SW 1271 (cell line): ENCODE data around the gene VSIG10L2.

Experiments
- DNase-seq, 2 experiments: peaks; one replicate each; lab custom pipeline; 2025; lab: John Stamatoyannopoulos, UW

VSIG10L2 gene

DNA sequence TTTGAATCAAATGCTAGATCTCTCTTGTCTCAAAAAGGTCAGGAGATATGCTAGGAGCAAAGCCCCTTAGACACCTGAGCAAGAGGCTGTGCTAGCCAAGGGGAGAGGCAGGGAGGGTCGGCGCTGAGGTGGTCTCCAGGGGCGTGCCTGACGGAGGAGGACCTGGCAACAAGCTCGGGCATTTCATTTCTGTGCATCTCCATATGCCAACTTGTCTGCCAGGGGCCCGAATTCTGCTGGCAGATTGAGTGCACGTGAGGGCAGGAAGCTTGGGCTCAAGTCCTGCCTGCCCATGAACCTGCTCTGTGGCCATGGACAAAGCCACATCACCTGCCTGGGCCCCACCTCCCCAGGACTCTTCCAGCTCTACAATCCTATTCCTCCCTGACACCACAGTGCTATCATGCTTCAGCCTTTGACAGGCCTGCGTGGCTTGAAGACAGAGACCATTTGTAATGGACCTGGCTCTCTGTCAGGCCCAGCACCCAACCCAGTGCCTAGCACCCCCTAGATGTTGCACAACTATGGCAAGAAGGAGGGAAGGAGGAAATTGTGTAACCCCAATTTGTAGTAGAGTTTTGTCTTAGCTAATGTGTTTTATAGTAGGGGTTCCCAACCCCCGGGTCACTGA, 16.3 kb upstream of the VSIG10L2 start:
- no peak for DNase-seq

DNA sequence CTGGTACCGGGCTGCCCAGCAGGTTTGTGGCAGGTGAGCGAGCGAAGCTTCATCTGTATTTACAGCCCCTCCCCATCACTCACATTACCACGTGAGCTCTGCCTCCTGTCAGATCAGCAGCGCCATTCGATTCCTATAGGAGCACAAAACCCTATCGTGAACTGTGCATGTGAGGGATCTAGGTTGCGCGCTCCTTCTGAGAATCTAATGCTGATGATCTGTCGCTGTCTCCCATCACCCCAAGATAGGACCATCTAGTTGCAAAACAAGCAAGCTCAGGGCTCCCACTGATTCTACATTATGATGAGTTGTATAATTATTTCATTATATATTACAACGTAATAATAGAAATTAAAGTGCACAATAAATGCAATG, 15.8 kb upstream of the VSIG10L2 start:
- DNase-seq = no peak

DNA sequence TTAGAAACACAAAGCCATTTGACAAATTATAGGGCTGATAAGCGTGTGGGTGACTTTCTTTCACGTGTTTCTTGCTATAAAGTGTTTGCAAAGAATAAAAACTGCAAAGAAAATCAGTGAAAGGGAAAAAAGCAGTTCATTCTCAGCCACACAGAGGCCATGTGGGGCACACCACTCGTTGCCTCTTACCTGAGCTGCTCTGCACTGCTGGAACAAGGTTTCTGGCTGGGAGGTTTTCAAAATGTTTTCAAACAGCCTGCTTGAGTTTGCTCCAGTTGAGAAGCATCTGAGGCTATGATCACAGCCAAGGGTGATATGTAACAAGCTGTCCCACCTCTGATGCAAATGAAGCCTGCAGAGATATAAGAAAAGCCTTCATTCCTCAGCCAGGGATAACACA, 14.7 kb upstream of the VSIG10L2 start:
- no peak for DNase-seq

DNA sequence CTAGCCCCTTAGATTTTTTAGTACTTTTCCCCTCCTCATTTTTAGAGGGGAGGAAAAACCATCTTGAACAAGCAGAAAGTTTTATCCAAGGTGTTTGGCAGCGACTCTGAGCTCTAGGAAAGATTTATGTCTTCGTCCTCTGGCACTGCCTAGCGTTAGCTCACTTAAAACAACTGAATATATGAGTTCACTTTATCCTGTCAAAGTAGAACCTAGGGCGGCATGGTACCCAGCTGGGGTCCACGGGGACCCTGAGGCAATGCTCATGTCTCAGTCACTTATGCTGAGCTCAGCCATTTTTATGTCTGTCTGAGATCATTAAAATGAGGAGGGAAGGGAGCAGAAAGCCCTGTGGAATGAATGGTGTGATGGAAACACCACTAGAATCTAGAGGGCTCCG, 14.2 kb upstream of the VSIG10L2 start:
- no peak for DNase-seq

DNA sequence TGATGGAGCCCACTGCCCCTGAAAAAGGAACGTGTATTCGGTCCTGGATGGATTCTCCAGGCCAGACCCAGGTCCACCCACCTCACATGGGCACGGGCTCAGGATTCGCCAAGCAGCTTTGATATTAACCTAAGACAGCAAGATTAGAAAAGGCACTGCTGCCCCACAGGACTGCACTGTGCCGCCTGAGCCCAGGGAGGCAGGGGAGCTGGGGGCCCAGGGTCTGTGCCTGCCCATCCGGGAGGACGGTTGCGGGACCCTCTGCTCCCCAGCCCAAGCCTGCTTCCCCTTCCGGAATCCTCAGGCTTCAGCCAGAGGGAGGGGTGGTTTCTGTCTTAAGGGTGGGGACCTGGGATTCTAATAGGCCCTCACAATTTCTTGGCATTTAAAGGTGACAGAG, 13.5 kb upstream of the VSIG10L2 start:
- DNase-seq = no peak

DNA sequence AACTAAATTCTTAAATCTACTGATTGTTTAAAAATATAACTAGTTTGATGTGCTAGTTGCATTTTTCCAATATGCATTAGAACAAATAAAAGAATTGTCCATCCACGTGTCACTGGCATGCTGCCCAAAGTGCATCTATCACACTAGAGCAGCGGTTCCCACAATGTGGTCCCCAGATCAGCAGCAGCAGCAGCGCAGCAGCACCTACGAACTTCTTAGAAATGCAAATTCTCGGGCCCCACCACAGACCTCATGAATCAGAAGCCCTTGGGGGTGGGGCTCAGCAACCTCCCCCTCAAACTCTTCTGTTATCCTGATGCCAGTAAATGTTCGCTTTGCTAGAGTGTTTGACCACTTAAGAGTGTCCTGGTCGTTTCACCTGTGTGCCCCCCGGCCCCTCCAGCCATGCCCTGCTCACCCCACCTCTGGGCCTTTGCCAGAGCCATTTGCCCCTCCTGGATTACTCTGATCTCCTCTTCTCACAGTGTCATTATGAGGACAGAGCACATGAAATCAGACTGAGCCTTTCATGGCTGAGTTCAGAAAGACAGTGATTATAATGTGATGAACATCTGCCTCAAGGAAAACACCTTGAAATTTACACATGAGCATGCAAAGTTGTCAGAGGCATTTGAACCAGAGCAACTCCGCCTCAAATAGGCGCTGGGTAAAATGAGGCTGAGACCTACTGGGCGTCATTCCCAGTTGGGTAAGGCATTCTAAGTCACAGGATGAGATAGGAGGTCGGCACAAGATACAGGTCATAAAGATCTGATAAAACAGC, 12.6 kb upstream of the VSIG10L2 start:
- DNase-seq = no peak

DNA sequence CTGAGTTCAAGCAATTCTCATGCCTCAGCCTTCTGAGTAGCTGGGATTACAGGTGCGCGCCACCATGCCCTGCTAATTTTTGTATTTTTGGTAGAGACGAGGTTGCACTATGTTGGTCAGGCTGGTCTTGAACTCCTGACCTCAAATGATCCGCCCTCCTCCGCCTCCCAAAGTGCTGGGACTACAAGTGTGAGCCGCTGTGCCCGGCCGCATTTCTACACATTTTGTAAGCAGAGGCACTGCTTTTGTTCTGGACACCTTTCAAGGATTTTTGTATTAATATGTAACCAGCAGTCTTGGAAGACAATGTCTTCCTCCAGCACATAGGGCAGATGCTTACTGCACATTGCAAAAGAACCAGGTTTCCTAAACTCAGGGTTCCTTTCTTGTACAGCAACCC, 11.4 kb upstream of the VSIG10L2 start:
- DNase-seq = no peak

DNA sequence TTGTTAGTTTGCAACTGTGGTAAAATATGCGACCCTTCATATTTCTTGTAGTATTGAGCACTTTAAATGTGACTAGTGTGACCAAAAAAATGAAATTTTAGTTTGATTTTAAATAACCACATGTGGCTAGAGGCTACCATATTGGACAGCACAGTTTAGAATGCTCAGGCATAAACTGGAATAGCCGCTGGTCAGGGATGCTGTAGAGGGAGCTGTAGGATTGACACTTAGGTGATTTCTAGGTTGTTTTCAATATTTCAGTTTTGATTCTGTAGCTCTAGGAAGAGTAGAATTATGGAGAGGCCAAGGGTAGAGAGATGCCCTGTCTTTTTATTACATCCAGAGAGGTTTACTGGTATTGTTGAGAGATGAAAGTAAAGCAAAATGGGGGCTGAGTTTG, 10.8 kb upstream of the VSIG10L2 start:
- DNase-seq = no peak

DNA sequence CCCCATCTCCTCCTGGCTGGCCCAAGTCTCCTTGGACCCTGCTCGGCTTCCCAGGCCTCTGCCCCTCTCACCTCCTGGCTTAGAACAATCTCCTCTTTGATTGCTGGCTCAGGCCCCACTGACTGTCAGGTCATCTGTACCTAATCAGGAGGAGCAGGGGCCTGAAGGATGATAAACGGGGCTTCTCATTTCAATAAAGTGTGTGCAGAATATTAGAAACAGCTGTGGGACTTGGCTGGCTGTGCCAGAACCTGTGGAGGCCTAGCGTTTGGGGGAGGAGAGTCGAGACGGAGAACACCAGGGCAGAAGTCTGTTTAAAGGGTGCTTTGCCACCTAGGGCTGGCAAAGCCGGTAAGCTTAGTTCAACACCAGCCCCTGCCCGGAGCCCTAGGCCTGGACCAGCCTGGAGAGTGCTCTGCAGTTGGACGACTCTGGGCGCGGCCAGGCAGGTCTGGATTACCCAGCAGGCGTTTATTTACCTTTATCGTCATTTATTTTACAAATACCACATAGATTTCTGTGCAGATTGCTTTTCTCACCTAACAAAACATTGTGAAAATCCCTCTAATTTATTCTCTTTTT, 10.1 kb upstream of the VSIG10L2 start:
- DNase-seq = no peak

DNA sequence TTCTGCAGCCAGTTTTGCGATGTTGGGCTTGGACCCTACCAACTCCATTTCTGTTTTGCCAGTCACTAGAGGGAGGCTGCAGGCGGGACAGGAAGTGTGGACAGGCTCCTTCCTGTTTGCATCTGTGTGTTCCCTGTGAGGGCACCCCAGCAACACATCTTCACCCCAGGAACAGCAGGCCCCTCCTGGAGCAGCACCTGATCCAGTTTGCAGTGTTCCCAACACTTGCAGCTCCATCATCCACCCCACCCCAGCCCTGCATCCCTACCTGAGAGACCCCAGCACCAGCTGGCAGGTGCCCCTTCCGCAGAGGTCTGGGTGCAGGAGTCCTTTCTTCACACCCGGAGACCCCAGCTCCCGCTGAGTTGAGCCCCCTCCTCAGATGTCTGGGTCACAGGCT, 7.4 kb upstream of the VSIG10L2 start:
- DNase-seq = no peak

DNA sequence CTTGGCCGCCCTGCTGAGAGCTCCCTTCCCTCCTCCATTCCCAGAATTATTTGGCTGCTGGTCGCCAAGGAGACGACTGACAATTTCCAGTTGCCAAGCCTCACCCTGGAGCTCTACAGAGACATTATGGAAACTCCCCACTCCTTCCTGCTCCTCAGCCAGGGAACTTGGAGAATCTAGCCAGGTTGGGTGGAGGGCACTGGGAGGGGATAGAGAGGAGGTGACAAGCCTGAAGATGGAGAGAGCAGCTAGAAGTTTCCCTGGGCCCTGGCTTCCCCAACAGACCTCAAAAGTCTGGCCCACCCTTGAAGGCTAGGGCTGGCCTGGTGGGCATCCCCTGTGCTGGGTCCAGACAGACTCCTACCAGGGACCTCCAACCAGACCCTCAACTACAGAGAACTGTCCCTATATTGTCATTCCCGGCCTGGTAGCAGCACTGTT, 6.7 kb upstream of the VSIG10L2 start:
- no peak for DNase-seq

DNA sequence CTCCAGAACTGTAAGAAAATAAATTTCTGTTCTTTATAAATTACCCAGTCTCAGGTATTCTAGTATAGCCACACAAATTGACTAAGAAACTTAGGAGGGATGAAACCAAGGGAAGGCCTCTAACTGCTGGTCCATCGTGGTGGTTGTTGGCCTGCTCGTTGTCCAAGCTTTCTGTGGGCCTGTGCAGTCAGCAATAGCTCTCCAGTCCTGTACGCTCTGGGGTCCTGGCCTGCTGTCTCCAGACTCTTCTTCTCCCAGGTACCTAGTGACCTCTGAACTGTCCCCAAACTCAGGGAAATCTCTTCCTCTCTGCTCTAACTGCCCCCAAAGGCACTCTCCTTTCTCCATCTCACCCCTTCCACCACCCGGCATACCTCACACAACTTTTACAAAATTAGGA, 5.7 kb upstream of the VSIG10L2 start:
- DNase-seq = no peak

DNA sequence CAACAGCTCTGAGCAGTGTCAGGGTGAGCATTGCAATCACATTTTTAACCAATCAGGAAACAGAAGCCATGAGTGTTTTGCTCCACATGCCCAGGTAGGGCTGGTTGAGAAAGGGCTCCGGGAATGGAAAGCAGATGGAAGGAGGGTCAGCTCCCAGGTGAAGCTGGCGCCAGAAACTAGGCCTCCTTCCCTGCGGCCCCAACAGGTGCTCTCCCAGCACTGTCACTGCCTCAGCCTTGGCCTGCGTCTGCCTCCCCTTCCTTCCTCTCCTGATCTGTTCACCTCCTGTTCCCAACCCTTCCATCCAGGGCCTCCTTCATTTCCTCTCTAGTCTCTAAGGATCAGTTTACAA, 4.6 kb upstream of the VSIG10L2 start:
- DNase-seq = no peak

DNA sequence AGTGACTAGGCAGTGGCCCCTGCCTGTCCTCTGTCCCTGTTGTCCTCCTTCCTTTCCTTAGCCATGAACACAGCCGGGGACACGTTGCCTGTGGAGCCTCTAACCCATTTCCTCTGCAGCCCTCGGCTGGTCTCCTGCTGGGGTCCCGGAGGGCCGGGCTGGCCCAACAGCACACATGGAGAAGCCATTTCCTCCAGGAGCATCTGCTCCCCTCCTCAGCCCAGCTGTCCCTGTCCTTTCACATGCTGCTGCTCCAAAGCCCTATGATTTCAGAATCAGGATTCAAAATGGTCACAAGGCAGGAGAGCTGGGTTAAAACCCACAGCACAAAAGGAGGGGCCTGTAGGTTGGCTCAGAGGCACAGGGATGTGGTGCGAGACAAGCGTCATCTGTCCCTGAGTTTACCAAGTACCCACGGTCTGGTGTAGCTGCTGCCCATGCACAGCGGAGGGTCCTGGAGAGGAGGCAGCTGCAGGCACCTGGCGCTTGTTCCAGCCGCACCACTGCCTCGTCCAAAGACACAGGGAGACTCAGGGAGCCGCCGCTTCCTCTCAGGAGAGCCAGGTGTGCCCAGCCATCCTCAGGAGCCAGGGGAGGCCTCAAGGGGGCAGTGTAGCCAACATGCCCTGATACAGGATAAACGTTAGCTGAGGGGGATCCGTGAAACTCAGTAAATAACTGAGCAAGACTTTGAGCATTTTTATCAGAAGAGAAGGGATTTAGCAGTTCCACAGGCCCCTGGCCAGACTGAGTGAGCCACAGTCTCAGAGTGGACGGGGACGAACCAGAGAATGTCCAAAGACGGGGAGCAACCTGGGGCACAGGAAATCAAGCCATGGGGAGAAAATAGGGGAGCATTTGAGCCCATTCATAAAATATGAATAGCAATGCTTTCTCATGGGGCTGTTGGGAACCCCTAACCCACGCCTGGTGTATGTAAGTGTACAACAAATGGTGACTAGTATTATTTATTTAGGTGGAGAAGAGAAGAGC, 3.9 kb upstream of the VSIG10L2 start:
- DNase-seq = peak in 1 of 2 experiments; percentile 7

DNA sequence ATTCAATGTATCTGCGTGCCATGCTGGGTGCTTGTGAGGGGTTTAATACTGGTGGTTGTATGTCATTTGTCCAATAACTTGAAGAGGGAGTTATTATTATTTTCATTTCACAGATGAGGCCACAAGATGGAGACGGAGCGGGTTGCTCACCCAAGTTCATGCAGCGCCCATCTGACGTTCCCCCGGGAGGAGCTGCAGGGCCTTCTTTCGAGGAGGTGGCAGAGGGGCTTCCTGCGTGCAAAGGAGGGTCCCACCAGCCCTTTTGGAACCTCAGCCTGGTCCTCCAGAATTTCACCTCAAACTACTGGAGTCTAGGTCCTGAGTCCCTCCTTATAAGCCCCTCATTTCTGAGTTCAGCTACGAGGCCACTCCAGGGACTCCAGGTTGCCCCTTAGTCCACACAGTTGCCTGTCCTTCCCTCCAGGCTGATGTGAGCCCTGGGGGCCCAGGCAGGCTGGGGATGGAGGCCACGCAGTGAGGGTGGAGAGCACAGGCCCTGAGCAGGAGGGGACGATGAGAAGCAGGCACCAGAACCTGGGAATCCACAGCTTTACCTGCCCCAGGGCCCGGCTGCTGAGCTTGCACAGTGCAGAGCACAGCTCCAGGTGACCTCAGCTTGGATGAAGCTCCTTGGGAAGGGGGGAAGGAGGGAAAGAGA, 2.9 kb upstream of the VSIG10L2 start:
- DNase-seq = no peak

DNA sequence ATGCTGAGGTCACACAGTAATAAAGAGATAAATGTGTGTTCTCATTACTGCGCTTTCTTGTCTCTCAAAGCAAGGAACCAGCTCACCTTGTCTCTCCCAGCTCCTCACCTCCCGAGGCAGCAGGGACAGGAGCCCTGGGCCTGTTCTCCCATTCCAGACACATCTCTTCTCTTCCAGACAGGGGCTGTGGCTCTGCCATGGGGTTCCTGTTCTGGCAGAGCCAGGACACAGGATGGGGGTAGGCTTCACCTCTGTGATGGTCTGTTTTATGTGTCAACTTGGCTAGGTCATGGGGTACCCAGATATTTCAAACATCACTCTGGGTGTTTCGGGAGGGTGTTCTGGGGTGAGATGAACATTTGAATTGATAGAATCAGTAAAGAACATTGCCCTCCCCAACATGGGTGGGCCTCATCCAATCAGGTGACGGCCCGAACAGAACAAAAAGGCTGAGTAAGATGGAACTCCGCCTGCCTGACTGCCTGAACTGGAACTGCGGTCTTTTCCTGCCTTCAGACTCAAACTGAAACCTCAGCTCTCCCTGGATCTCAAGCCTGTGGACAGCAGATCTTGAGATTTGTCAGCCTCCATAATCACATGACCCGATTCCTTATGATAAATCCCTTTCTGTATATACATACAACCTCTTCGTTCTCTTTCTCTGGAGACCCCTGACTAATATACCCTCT, 2.0 kb upstream of the VSIG10L2 start:
- no peak for DNase-seq

DNA sequence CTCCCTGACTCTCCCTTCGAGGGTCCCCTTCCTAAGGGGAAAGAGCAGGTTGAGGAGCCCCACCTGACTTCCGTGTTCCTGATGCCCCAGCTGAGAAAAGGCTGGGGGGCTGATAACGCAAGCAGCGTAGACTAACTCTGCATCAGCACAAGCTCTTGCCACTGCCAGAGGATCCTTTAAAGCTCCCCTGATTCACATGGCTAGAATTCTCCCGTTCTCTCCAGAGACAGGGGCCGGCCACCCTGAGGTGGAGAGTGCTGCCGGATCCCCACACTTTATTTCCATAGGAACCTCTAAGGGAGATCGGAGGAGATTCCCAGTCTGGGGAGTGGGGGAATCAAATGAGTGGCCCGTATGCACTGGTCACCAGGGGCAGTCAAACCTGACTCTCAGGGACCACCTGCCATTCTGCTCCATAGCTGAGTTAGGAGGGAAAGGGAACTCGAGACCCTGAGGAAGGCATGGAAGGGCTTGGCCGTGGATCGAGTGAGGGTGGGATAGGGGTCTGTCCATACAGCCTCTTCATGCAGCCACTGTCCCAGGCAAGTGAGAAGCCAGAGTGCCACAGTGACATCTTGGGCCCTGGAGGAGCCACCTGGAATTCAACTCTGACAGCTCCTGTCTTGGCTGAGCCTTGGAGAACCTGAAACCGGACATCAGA, 1.4 kb upstream of the VSIG10L2 start:
- no peak for DNase-seq

DNA sequence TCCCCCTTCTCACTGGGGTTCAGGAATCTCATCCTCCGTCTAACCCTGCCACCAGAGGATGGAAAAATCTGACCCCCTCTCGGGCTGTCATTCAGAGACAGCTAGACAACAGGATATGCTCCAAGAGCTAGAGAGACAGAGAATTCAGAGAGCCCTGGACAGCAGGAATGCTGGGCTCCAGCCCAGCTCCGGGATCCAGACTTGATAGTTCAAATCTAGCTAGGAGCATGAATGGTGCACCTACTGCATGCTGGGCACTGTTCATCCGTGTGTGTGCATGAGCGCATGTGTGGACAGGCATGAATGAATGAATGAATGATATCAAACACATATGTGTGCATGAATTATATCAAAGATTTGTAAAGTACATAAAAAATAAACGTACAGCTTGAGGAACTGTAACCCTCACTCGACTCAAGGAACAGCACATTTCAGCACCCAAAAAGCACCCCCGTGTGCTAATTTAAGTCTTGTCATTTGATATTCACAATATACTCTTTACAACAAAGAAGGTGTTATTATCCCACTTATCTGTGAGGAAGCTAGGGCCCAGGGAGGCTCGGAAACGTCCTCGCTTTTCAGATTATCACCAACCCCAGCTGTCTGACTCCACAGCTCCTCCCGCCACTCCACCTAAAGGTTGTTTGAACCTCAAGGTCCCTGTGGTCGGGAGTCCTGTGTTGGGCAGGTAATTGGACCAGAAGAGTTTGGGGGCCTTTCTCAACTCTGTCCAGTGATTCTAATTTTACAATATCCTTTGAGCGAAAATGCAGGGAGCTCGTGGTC, 640 bp upstream of the VSIG10L2 start:
- no peak for DNase-seq

DNA sequence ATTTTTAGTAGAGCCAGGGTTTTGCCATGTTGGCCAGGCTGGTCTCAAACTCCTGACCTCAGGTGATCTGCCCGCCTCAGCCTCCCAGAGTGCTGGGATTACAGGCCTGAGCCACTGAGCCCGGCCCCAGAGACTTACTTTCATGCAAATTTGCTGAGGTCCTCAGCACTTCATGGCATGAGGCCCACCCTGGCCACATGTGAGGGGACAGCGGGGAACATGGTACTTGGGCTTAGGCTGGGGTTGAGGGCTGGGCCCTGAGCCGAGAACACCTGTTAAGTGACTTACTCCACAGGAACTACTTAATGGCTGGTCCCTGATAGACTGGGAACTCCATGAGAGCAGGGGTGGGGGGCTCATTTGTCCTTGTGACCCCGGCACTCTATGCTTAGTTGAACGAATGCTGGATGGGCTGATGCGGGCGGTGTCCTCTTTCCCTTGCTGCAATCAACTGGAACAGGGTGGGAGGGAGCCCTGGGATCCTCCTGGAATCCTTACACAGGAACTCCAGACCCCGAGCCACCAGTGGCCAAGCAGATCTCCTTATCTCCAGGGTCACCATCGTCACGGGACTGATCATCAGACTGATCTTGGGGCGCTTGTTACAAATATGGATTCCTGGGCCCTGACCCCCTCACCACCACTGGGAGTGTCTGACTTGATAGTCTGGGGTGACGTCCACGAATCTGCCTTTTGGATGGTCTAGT, 1.0 kb downstream of the VSIG10L2 start:
- no peak for DNase-seq
